Measurements from ENCODE around the gene TSPAN14. TPM values are rescaled to one million over a fixed set of nuclear protein-coding genes. Genes with fewer than 3 reads are reported as not detected.

TSPAN14 gene
- total and polyA plus RNA-seq, 10 of the 15 experiments (the other 5 are each of a cell fraction or from before 2014, with no cell fraction given), result 2.5 to 31.7 (median 17.9) TPM

DNA sequence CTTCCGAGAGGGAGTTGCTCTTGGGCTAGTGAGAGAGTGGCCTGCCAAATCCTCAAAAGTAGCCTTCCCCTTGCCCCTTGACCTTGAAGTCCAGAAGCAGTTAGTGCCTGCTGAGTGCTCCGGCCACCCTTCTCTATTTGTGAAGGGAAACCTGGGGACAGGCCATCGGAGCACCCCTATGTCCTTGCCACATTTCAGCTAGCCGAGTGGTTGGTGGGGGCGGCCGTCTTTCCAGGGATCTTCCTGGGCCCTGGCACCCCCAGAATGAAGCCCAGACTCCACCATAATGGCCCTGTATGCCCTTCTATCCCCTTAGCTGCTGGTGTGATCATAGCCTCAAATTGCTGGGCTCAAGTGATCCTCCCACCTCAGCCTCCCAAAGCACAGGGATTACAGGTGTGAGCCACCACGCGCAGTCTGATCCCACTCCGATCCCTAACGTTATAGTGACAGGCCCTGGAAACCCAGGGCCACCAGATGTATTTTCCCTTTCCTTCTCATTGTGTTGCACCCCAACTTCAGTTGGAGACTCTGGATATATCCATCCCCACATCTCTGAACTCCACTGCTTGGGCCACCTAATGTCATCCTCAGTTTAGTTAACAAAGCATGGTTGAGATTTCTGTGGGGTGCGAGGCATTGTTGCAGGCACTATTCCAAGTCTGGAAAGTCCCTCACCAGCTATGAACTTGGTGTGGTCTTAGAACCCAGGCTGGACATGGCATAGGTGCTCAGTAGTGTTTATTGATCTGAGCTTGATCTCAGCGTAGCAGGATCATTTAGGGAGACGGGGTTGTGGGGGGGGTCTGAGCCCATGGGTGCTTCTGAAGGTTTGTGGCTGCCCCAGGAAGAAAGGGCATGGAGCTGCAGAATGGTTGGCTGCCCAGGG, 1.6 kb downstream of the TSPAN14 start:
- intact Hi-C loops (cut with micrococcal nuclease; ENCODE audit: unreplicated experiment) (loop anchor here (1.0 to 10.0 kb wide), 4 partner anchors 17 to 649 kb away; no protein-coding TSS in a partner anchor), in situ Hi-C loops (cut with MboI) (no loop called here)
- H3K4me2 ChIP-seq (ENCODE audit: control insufficient read depth, insufficient read depth), result peak overlapping the region; percentile 90
- H3K4me3 ChIP-seq, result peak overlapping the region; percentile 92
- ChIA-PET RAD21 (ENCODE audit: unreplicated experiment) (interaction anchor here (0.9 to 21.4 kb wide), 9 partner anchors 9 to 143 kb away, joined by 3 to 412 read pairs (median 6); no protein-coding TSS in a partner anchor), SMC1A (ENCODE audit: uncharacterized antibody, unreplicated experiment) (interaction anchor here (1.1 to 36.0 kb wide), 8 partner anchors 9 to 143 kb away, joined by 3 to 1038 read pairs (median 5); no protein-coding TSS in a partner anchor), POLR2A (interaction anchor here (0.6 to 9.6 kb wide), 7 partner anchors 14 to 48 kb away, joined by 3 to 190 read pairs (median 4); partner anchors contain the start of gene PRXL2A), CTCF (interaction anchor here (1.0 to 21.5 kb wide), 8 partner anchors 11 to 78 kb away, joined by 4 to 402 read pairs (median 8); no protein-coding TSS in a partner anchor)
- no peaks in the 10 kb centered on the region; the same call in 1 of the 2 replicates for H4K20me1 ChIP-seq (ENCODE audit: control insufficient read depth, insufficient read depth)
- DNase-seq (ENCODE audit: low read depth, low spot score), result no peak
- no peak for FAIRE-seq
- H2AFZ ChIP-seq (ENCODE audit: control insufficient read depth, low read depth, low read length), result no peak overlapping the region
- H3K27ac ChIP-seq (ENCODE audit: control insufficient read depth, insufficient read depth), result peak overlapping the region; percentile 56
- WGBS (ENCODE audit: insufficient coverage, insufficient replicate concordance, low lambda C conversion rate, missing lambda C conversion rate), result 69% methylated on average over 13 of the region's 13 CpGs
- H3K9me3 ChIP-seq (replicated peaks; ENCODE audit: control insufficient read depth, insufficient read depth, low read length), result peaks cover 3% of the 10 kb centered on the region; the same call in 1 of the 3 replicates
- TF ChIP-seq, protein P1, sequence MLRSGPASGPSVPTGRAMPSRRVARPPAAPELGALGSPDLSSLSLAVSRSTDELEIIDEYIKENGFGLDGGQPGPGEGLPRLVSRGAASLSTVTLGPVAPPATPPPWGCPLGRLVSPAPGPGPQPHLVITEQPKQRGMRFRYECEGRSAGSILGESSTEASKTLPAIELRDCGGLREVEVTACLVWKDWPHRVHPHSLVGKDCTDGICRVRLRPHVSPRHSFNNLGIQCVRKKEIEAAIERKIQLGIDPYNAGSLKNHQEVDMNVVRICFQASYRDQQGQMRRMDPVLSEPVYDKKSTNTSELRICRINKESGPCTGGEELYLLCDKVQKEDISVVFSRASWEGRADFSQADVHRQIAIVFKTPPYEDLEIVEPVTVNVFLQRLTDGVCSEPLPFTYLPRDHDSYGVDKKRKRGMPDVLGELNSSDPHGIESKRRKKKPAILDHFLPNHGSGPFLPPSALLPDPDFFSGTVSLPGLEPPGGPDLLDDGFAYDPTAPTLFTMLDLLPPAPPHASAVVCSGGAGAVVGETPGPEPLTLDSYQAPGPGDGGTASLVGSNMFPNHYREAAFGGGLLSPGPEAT (IDR thresholded peaks at IDR 0.05; ENCODE audit: low read depth), result peak; percentile 35; the same call in 1 of the 2 replicates
- no peak for TF ChIP-seq SMC3 (IDR thresholded peaks at IDR 0.05; ENCODE audit: borderline replicate concordance, low read length)
- no peak for TF ChIP-seq KAT2A (conservative IDR thresholded peaks at IDR 0.05; ENCODE audit: control insufficient read depth, low read depth, low read length)
- TF ChIP-seq, protein P2, sequence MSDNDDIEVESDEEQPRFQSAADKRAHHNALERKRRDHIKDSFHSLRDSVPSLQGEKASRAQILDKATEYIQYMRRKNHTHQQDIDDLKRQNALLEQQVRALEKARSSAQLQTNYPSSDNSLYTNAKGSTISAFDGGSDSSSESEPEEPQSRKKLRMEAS (IDR thresholded peaks at IDR 0.05; ENCODE audit: low read depth, low read length), result no peak
- no peak; the same call in 2 of the 3 replicates for ATAC-seq
- TSS peak; percentile 74 for BruUV-seq (replicated peaks)
- H3K27me3 ChIP-seq (replicated peaks in 1 of 2; ENCODE audit: control insufficient read depth in 2 of 2, insufficient read depth in 2 of 2, low read length in 1 of 2), result no peaks in the 10 kb centered on the region
- H3K9ac ChIP-seq (ENCODE audit: control insufficient read depth, insufficient read depth, low read length), result peak overlapping the region; percentile 86
- peaks cover 58% of the 10 kb centered on the region for H3K79me2 ChIP-seq (ENCODE audit: control insufficient read depth, insufficient read depth, low read length)
- no peaks in the 10 kb centered on the region for H3K36me3 ChIP-seq (ENCODE audit: control insufficient read depth in 2 of 2, insufficient read depth in 2 of 2, low read length in 1 of 2)
- H3K4me1 ChIP-seq (ENCODE audit: control insufficient read depth, insufficient read depth, low read length), result peaks cover 55% of the 10 kb centered on the region
